GM23338 (cell line): ENCODE results near the gene GTF2E1.

Source experiments
- EZH2 ChIP-seq: fragments of 200-600 bp; sonication (generic); IDR thresholded peaks from one replicate; pipeline ENCODE4 v1.8.0; 2017; ENCODE audit warnings: antibody characterized with exemption, mild to moderate bottlenecking, low read depth; ENCODE audit not compliant: unreplicated experiment
- POLR2AphosphoS5 ChIP-seq: IDR thresholded peaks from 2 replicates; pipeline ENCODE4 v1.6.1; 2016; ENCODE audit warnings: antibody characterized with exemption, low read depth
- ZNF114 ChIP-seq: fragments of 250-450 bp; sonication (Bioruptor Pico); IDR thresholded peaks from 2 replicates; pipeline ENCODE4 v1.5.0; 2020; ENCODE audit warnings: mild to moderate bottlenecking, moderate library complexity
- TF ChIP-seq, protein P1 (sequence below), 2 experiments: fragments of 200-600 bp in 1 of 2; sonication (generic) in 1 of 2; conservative IDR thresholded peaks; 2 replicates each; pipeline versions ENCODE4 v1.5.1 to v1.6.1; 2016 to 2017; ENCODE audit warnings: antibody characterized with exemption in 2 of 2, low read depth in 2 of 2, mild to moderate bottlenecking in 2 of 2, moderate library complexity in 1 of 2
- TF ChIP-seq, protein P2 (sequence below): IDR thresholded peaks from one replicate; pipeline ENCODE4 v1.6.1; 2018; ENCODE audit warnings: antibody characterized with exemption; ENCODE audit not compliant: unreplicated experiment

DNA sequence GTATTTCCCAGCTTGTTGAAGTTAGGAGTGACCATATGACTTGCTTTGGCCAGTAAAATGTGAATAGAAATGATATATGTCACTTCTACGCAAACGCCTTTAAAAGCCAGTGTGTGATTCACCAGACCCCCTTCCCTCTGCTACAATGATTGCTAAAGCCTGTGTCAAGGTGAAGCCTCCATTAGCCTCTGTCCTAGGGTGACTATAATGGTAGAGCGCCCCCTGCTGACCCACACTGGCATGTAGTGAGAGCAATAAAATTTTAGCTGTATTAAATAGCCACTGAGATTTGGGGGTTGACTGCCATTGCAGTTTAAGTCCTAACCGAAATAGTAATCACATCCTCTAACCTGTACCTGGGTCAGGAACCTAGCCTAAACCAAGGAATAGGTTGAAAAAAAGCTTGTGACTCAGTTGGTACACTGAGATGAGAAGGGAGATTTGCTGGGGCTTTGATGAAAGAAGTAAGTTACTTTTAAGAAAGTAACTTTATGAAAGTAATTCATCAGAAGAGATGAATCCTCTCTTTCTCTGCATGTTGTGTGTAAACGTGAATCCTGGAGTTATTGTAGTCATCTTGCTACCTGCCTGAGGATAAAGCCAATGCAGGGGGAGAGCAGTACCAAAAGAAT is 52.6 kb downstream of the GTF2E1 start:
- TF ChIP-seq, protein P1, sequence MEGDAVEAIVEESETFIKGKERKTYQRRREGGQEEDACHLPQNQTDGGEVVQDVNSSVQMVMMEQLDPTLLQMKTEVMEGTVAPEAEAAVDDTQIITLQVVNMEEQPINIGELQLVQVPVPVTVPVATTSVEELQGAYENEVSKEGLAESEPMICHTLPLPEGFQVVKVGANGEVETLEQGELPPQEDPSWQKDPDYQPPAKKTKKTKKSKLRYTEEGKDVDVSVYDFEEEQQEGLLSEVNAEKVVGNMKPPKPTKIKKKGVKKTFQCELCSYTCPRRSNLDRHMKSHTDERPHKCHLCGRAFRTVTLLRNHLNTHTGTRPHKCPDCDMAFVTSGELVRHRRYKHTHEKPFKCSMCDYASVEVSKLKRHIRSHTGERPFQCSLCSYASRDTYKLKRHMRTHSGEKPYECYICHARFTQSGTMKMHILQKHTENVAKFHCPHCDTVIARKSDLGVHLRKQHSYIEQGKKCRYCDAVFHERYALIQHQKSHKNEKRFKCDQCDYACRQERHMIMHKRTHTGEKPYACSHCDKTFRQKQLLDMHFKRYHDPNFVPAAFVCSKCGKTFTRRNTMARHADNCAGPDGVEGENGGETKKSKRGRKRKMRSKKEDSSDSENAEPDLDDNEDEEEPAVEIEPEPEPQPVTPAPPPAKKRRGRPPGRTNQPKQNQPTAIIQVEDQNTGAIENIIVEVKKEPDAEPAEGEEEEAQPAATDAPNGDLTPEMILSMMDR (conservative IDR thresholded peaks at IDR 0.05; ENCODE audit: low read depth in 2 of 2), result peak; percentile 91 to 97
- TF ChIP-seq EZH2 (no peak), POLR2AphosphoS5 (no peak), ZNF114 (no peak)
- TF ChIP-seq, protein P2, sequence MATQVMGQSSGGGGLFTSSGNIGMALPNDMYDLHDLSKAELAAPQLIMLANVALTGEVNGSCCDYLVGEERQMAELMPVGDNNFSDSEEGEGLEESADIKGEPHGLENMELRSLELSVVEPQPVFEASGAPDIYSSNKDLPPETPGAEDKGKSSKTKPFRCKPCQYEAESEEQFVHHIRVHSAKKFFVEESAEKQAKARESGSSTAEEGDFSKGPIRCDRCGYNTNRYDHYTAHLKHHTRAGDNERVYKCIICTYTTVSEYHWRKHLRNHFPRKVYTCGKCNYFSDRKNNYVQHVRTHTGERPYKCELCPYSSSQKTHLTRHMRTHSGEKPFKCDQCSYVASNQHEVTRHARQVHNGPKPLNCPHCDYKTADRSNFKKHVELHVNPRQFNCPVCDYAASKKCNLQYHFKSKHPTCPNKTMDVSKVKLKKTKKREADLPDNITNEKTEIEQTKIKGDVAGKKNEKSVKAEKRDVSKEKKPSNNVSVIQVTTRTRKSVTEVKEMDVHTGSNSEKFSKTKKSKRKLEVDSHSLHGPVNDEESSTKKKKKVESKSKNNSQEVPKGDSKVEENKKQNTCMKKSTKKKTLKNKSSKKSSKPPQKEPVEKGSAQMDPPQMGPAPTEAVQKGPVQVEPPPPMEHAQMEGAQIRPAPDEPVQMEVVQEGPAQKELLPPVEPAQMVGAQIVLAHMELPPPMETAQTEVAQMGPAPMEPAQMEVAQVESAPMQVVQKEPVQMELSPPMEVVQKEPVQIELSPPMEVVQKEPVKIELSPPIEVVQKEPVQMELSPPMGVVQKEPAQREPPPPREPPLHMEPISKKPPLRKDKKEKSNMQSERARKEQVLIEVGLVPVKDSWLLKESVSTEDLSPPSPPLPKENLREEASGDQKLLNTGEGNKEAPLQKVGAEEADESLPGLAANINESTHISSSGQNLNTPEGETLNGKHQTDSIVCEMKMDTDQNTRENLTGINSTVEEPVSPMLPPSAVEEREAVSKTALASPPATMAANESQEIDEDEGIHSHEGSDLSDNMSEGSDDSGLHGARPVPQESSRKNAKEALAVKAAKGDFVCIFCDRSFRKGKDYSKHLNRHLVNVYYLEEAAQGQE, result no peak
